Hepatocyte (in vitro differentiated cells): ENCODE data around the gene CFL1.

Experiments
- EZH2 ChIP-seq: fragments of 200-600 bp; sonication (generic); IDR thresholded peaks from 2 replicates; pipeline ENCODE4 v1.6.1; 2016; ENCODE audit warnings: antibody characterized with exemption, mild to moderate bottlenecking, borderline replicate concordance
- EZH2phosphoT487 ChIP-seq: fragments of 200-600 bp; sonication (generic); IDR thresholded peaks from one replicate; pipeline ENCODE4 v1.6.1; 2018; ENCODE audit warnings: antibody characterized with exemption, mild to moderate bottlenecking, low read depth, moderate library complexity; ENCODE audit not compliant: unreplicated experiment, severe bottlenecking
- TF ChIP-seq, protein P1 (sequence below): fragments of 200-600 bp; sonication (generic); IDR thresholded peaks from 2 replicates; pipeline ENCODE4 v1.5.1; 2016; ENCODE audit warnings: antibody characterized with exemption, mild to moderate bottlenecking; ENCODE audit not compliant: poor library complexity

DNA sequence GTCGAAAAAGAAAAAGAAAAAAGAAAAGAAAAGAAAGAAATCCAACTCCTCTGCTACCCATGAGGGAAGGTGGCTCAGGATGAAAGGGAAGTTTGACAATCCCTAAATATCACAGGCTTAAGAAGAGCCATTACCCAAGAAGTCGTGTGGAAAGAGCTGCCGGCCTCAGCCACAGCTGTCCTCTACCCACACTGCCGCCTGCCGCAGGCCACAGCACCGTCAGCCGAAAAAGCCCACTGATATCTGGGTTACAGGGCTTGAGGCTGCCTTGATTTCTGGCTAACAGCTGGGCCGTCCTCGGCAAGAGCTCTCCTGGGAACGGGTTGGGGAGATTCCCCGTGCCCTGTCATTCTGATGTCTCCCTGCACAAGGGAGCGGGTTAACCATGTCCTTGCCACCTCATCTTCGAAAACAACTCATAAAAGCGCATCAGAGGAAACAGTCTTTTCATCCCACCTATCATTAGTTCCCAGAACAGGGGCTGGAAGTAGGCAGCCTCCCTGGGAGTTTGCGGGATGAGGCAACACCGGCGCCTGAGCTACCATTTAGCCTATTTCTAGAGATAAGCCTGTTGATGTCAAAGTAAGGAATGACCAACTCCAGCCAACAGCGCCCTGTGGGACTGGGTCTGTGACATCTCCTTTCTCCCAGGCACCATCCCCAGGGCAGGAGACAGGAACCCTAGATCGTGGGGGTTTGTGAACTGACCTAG lies 46.1 kb downstream of the CFL1 start:
- TF ChIP-seq, protein P1, sequence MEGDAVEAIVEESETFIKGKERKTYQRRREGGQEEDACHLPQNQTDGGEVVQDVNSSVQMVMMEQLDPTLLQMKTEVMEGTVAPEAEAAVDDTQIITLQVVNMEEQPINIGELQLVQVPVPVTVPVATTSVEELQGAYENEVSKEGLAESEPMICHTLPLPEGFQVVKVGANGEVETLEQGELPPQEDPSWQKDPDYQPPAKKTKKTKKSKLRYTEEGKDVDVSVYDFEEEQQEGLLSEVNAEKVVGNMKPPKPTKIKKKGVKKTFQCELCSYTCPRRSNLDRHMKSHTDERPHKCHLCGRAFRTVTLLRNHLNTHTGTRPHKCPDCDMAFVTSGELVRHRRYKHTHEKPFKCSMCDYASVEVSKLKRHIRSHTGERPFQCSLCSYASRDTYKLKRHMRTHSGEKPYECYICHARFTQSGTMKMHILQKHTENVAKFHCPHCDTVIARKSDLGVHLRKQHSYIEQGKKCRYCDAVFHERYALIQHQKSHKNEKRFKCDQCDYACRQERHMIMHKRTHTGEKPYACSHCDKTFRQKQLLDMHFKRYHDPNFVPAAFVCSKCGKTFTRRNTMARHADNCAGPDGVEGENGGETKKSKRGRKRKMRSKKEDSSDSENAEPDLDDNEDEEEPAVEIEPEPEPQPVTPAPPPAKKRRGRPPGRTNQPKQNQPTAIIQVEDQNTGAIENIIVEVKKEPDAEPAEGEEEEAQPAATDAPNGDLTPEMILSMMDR, result no peak
- TF ChIP-seq EZH2 (no peak), EZH2phosphoT487 (no peak)
